DMS79 treated with DMSO at 0.1 percent for 48 hours (cell line): ENCODE results near the gene ZNF222.

Experiments used
- DNase-seq: peaks from one replicate; lab custom pipeline; 2025; lab: John Stamatoyannopoulos, UW

ZNF222 gene

GRCh38 chr19:44051650-44052402 lies 26.6 kb downstream of the ZNF222 start, which contains the start of gene ZNF223:
TSS of gene ZNF223 (plus strand) at chr19:44052036. CDS start at chr19:44055177, 3,141 bp downstream.
- DNase-seq: peak; percentile 80

GRCh38 chr19:44055870-44056269 lies 30.7 kb downstream of the ZNF222 start:
- DNase-seq: no peak

- DNase-seq: no peak
These were observed 34.0 kb downstream of the ZNF222 start for GRCh38 chr19:44059229-44059628.

GRCh38 chr19:44061038-44061437 lies 35.9 kb downstream of the ZNF222 start:
- no peak for DNase-seq

GRCh38 chr19:44066305-44066704 lies 41.1 kb downstream of the ZNF222 start:
- DNase-seq: no peak

GRCh38 chr19:44069415-44069814 lies 44.2 kb downstream of the ZNF222 start:
- no peak for DNase-seq

- peak; percentile 89 for DNase-seq
These were observed 46.8 kb downstream of the ZNF222 start, which contains the start of gene ZNF284 for GRCh38 chr19:44071824-44072542. TSS of gene ZNF284 (plus strand) at chr19:44072159. CDS start at chr19:44076390, 4,231 bp downstream.

GRCh38 chr19:44072543-44073401 lies 47.6 kb downstream of the ZNF222 start:
- DNase-seq: peak; percentile 7

GRCh38 chr19:44076325-44076724 lies 51.1 kb downstream of the ZNF222 start:
- no peak for DNase-seq
